PFSK-1 (cell line): ENCODE results near the gene E2F1.

Experiments used
- FOXP2 ChIP-seq: optimal IDR thresholded peaks from 2 replicates; pipeline ENCODE3; 2011; ENCODE audit warnings: borderline replicate concordance, control low read depth, inconsistent platforms; ENCODE audit not compliant: insufficient read depth; ENCODE audit errors: extremely low read length, extremely low read depth
- POLR2AphosphoS5 ChIP-seq: IDR thresholded peaks from 2 replicates; pipeline ENCODE4 v1.6.1; 2012; ENCODE audit warnings: low read depth, mild to moderate bottlenecking, control low read depth, low read length, moderate library complexity
- REST ChIP-seq, 2 experiments: IDR thresholded peaks; 2 replicates each; pipeline versions ENCODE4 v1.6.1 to v1.8.0; 2011 to 2012; ENCODE audit warnings: low read depth in 2 of 2, low read length in 2 of 2, control low read depth in 1 of 2, inconsistent platforms in 1 of 2, mild to moderate bottlenecking in 1 of 2, moderate library complexity in 1 of 2; ENCODE audit not compliant: insufficient read depth in 1 of 2
- SIN3A ChIP-seq: IDR thresholded peaks from 2 replicates; pipeline ENCODE4 v1.6.1; 2012; ENCODE audit warnings: mild to moderate bottlenecking, low read length, moderate library complexity, borderline replicate concordance; ENCODE audit not compliant: insufficient read depth
- TAF1 ChIP-seq: IDR thresholded peaks from 2 replicates; pipeline ENCODE4 v1.6.1; 2012; ENCODE audit warnings: low read length, control low read depth, borderline replicate concordance; ENCODE audit not compliant: insufficient read depth

E2F1 gene

GRCh38 chr20:33664085-33664761, 22.0 kb downstream of the E2F1 start:
- TF ChIP-seq POLR2AphosphoS5 (no peak), FOXP2 (no peak), TAF1 (no peak), REST (IDR thresholded peaks at IDR 0.05; ENCODE audit: insufficient read depth in 1 of 2, low read depth in 2 of 2, low read length in 2 of 2) (no peak), SIN3A (no peak)

- 0 out of 2 replicates have a peak, but pooled peaks have one; percentile 43 for TF ChIP-seq SIN3A
- peak; percentile 37 for TF ChIP-seq FOXP2
- peak; percentile 85 for TF ChIP-seq POLR2AphosphoS5
- TF ChIP-seq REST (IDR thresholded peaks at IDR 0.05; ENCODE audit: insufficient read depth in 1 of 2, low read depth in 2 of 2, low read length in 2 of 2): no peak; a peak in 1 of 4 replicates
- TF ChIP-seq TAF1: peak; percentile 47; the same call in 1 of the 2 replicates
Observed at GRCh38 chr20:33663161-33664084, 22.8 kb downstream of the E2F1 start.

- TF ChIP-seq TAF1: no peak
- no peak for TF ChIP-seq FOXP2
- TF ChIP-seq REST (IDR thresholded peaks at IDR 0.05; ENCODE audit: insufficient read depth in 1 of 2, low read depth in 2 of 2, low read length in 2 of 2): no peak
- TF ChIP-seq SIN3A: no peak
- TF ChIP-seq POLR2AphosphoS5: no peak
Observed at GRCh38 chr20:33662172-33662571, 24.0 kb downstream of the E2F1 start, which contains the start of gene C20orf144. TSS of gene C20orf144 (plus strand) at chr20:33662327. CDS start at chr20:33662346, 19 bp downstream.

- TF ChIP-seq REST (IDR thresholded peaks at IDR 0.05; ENCODE audit: insufficient read depth in 1 of 2, low read depth in 2 of 2, low read length in 2 of 2) (no peak), POLR2AphosphoS5 (no peak)
Observed at GRCh38 chr20:33660685-33661058, 25.5 kb downstream of the E2F1 start.
